KMS-11 (cell line): ENCODE data around the gene MYRIP.

ENCODE experiments used
- H2AFZ ChIP-seq: fragments of 200-600 bp; sonication (generic); 2 replicates; pipeline ENCODE4 v1.6.1; 2016; ENCODE audit warnings: antibody characterized with exemption, mixed run types, low read depth
- H3K27ac ChIP-seq: fragments of 200-600 bp; sonication (generic); 2 replicates; pipeline ENCODE4 v1.6.1; 2016; ENCODE audit warnings: mild to moderate bottlenecking, mixed run types
- H3K27me3 ChIP-seq: fragments of 200-600 bp; sonication (generic); 2 replicates; pipeline ENCODE4 v1.6.1; 2017; ENCODE audit warnings: mild to moderate bottlenecking, low read depth, mixed run types, moderate library complexity; ENCODE audit not compliant: insufficient read depth
- H3K36me3 ChIP-seq: fragments of 200-600 bp; sonication (generic); 2 replicates; pipeline ENCODE4 v1.6.1; 2017; ENCODE audit warnings: mild to moderate bottlenecking, mixed run types; ENCODE audit not compliant: insufficient read depth
- H3K4me1 ChIP-seq: fragments of 200-600 bp; sonication (generic); 2 replicates; pipeline ENCODE4 v1.6.1; 2016; ENCODE audit warnings: mild to moderate bottlenecking, low read depth, mixed run types; ENCODE audit not compliant: poor library complexity, severe bottlenecking
- H3K4me2 ChIP-seq: fragments of 200-600 bp; sonication (generic); 2 replicates; pipeline ENCODE4 v1.7.0; 2016; ENCODE audit warnings: mild to moderate bottlenecking, mixed run types
- H3K4me3 ChIP-seq: fragments of 200-600 bp; sonication (generic); IDR thresholded peaks from 2 replicates; pipeline ENCODE4 v1.6.1; 2017; ENCODE audit warnings: low read depth, low read length, mixed read lengths; ENCODE audit not compliant: insufficient read depth
- H3K79me2 ChIP-seq: fragments of 200-600 bp; sonication (generic); 2 replicates; pipeline ENCODE4 v1.6.1; 2016; ENCODE audit warnings: low read depth, mixed run types; ENCODE audit not compliant: insufficient read depth
- H3K9ac ChIP-seq: fragments of 200-600 bp; sonication (generic); 2 replicates; pipeline ENCODE4 v1.6.1; 2016; ENCODE audit warnings: mild to moderate bottlenecking, mixed run types
- H4K20me1 ChIP-seq: fragments of 200-600 bp; sonication (generic); 2 replicates; pipeline ENCODE4 v1.6.1; 2016; ENCODE audit warnings: mild to moderate bottlenecking, mixed run types; ENCODE audit not compliant: insufficient read depth
- TF ChIP-seq, protein P1 (sequence below): fragments of 200-600 bp; sonication (generic); conservative IDR thresholded peaks from 2 replicates; pipeline ENCODE4 v1.6.1; 2017; ENCODE audit warnings: low read depth, mild to moderate bottlenecking, antibody characterized with exemption, low read length, moderate library complexity, mixed read lengths

MYRIP gene

GRCh38 chr3:40137591-40138295, 328.3 kb downstream of the MYRIP start:
- no peaks in the 10 kb centered on the region for H3K36me3 ChIP-seq
- no peaks in the 10 kb centered on the region for H4K20me1 ChIP-seq
- H3K27me3 ChIP-seq, result no peaks in the 10 kb centered on the region
- H3K79me2 ChIP-seq, result no peaks in the 10 kb centered on the region
- no peak overlapping the region for H3K27ac ChIP-seq
- no peaks in the 10 kb centered on the region for H3K4me1 ChIP-seq
- TF ChIP-seq, protein P1, sequence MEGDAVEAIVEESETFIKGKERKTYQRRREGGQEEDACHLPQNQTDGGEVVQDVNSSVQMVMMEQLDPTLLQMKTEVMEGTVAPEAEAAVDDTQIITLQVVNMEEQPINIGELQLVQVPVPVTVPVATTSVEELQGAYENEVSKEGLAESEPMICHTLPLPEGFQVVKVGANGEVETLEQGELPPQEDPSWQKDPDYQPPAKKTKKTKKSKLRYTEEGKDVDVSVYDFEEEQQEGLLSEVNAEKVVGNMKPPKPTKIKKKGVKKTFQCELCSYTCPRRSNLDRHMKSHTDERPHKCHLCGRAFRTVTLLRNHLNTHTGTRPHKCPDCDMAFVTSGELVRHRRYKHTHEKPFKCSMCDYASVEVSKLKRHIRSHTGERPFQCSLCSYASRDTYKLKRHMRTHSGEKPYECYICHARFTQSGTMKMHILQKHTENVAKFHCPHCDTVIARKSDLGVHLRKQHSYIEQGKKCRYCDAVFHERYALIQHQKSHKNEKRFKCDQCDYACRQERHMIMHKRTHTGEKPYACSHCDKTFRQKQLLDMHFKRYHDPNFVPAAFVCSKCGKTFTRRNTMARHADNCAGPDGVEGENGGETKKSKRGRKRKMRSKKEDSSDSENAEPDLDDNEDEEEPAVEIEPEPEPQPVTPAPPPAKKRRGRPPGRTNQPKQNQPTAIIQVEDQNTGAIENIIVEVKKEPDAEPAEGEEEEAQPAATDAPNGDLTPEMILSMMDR, result no peak
- H2AFZ ChIP-seq, result no peak overlapping the region
- H3K4me3 ChIP-seq, result no peak overlapping the region
- H3K9ac ChIP-seq, result no peak overlapping the region
- no peak overlapping the region for H3K4me2 ChIP-seq

DNA sequence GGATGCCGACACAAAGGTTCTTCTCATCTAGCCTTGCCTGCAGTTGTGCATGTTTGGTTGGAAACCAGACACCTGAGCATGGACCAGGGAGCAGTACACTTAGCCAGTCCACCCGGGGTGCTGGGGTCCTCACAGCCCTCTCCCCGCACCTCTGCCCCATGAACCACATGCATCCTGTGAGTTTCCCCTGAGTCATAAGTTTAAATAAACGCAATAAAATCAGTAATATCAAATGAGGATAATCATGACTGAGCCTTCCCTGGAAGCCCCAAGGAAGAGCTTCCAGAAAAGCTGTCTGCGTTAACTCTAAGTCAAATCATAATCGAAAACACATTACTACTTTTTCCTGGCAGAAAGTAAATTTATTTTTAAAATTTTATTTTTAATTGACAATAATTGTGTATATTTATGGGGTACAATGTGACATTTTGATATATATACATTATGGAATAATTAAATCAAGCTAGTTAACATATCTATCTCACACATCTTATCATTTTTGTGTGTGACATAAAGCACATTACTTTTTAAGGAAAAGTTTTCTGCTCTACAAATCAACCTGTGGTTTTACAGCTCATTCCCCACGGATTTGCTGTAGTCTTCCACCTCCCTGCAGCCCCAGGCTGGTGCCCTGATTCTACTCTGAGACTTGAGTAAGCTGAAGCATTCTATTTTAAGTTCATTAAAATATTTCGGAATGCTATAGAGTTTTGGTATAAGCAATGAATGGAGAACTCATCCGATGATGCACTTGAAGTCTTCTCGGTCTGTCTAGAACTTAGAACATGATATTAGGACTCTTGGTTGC, 334.1 kb downstream of the MYRIP start:
- no peaks in the 10 kb centered on the region for H3K36me3 ChIP-seq
- H4K20me1 ChIP-seq, result no peaks in the 10 kb centered on the region
- H3K4me2 ChIP-seq, result no peak overlapping the region
- no peak overlapping the region for H3K4me3 ChIP-seq
- H3K27me3 ChIP-seq, result no peaks in the 10 kb centered on the region
- H3K79me2 ChIP-seq, result no peaks in the 10 kb centered on the region
- no peak overlapping the region for H2AFZ ChIP-seq
- H3K4me1 ChIP-seq, result no peaks in the 10 kb centered on the region
- no peak overlapping the region for H3K9ac ChIP-seq
- no peak overlapping the region for H3K27ac ChIP-seq
- TF ChIP-seq, protein P1, result no peak

- H3K4me1 ChIP-seq, result no peaks in the 10 kb centered on the region
- no peak overlapping the region for H2AFZ ChIP-seq
- H3K4me3 ChIP-seq, result no peak overlapping the region
- H3K79me2 ChIP-seq, result no peaks in the 10 kb centered on the region
- H3K4me2 ChIP-seq, result no peak overlapping the region
- H4K20me1 ChIP-seq, result no peaks in the 10 kb centered on the region
- H3K36me3 ChIP-seq, result no peaks in the 10 kb centered on the region
- no peaks in the 10 kb centered on the region for H3K27me3 ChIP-seq
- H3K9ac ChIP-seq, result no peak overlapping the region
- TF ChIP-seq, protein P1, result no peak
- no peak overlapping the region for H3K27ac ChIP-seq
Observed at GRCh38 chr3:40148827-40149226, 339.4 kb downstream of the MYRIP start.

DNA sequence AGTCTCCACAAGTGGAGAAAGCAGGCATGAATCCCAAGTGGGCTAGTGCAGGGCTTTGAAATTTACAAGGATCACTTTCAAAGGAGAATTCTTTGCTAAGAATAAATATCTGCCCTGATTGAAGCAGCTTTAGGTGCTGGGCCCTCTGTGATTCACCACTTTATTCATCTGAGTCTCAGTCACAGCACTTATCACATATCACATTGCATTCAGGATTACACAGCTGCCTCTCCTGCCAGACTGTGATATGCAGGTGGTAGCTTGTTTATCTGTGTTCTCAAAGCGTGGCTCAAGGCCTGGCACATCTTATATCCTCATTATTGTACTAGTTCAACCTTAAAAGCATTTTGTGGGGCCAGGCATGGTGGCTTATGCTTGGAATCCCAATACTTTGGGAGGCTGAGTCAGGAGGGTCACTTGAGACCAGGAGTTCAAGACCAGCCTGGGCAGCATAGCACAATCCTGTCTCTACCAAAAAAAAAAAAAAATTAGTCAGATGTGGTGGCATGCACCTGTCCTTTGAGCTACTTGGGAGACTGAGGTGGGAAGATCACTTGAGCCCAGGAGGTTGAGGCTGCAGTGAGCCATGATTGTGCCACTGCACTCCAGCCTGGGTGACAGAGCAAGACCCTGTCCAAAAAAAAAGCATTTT, 343.2 kb downstream of the MYRIP start:
- Histone ChIP-seq H3K36me3 (no peaks in the 10 kb centered on the region), H2AFZ (no peak overlapping the region), H3K4me2 (no peak overlapping the region), H4K20me1 (no peaks in the 10 kb centered on the region), H3K4me3 (no peak overlapping the region), H3K9ac (no peak overlapping the region), H3K27ac (no peak overlapping the region), H3K79me2 (no peaks in the 10 kb centered on the region), H3K27me3 (no peaks in the 10 kb centered on the region), H3K4me1 (no peaks in the 10 kb centered on the region)
- TF ChIP-seq, protein P1, result no peak
